ENCODE data around the gene OXLD1.

GRCh38 chr17:81683584-81684441 lies 17.4 kb upstream of the OXLD1 start, which contains the start of the genes ARL16 and HGS:
- TF ChIP-seq POLR2A (IDR thresholded peaks at IDR 0.05) (peak; percentile 52 to 65), CTCF (IDR thresholded peaks at IDR 0.05) (no peak)

Measured in adrenal gland (tissue), 5 donors.